ENCODE measurements around the gene RCHY1.
"Not testable (repeated sequence)": the region's sequence is repeated elsewhere in the genome, so short reads cannot be mapped to it uniquely, and the experiment has no call there.

The RCHY1 gene

GRCh38 chr4:75549019-75549418 lies 34.8 kb upstream of the RCHY1 start:
- DNase-seq (ENCODE audit: low read depth): no peak
- no peak overlapping the region for H3K4me3 ChIP-seq (ENCODE audit: low read depth, low read length)
- TF ChIP-seq MYC (IDR thresholded peaks at IDR 0.05; ENCODE audit: low read depth, low read length) (no peak), MAX (IDR thresholded peaks at IDR 0.05; ENCODE audit: low read depth, low read length) (no peak), CTCF (IDR thresholded peaks at IDR 0.05; ENCODE audit: low read depth, low read length) (no peak)

- TF ChIP-seq MAX (IDR thresholded peaks at IDR 0.05; ENCODE audit: low read depth, low read length) (no peak), POLR2A (IDR thresholded peaks at IDR 0.05; ENCODE audit: extremely low read depth, insufficient read length) (no peak), MYC (IDR thresholded peaks at IDR 0.05; ENCODE audit: low read depth, low read length) (no peak), CTCF (IDR thresholded peaks at IDR 0.05; ENCODE audit: low read depth, low read length) (no peak)
- DNase-seq (ENCODE audit: low read depth): peak; percentile 28
- no peak overlapping the region for H3K4me3 ChIP-seq (ENCODE audit: low read depth, low read length)
These were observed 33.6 kb upstream of the RCHY1 start for GRCh38 chr4:75547647-75548387.

GRCh38 chr4:75545526-75545925 lies 31.3 kb upstream of the RCHY1 start:
- TF ChIP-seq MYC (IDR thresholded peaks at IDR 0.05; ENCODE audit: low read depth, low read length) (no peak), CTCF (IDR thresholded peaks at IDR 0.05; ENCODE audit: low read depth, low read length) (no peak), POLR2A (IDR thresholded peaks at IDR 0.05; ENCODE audit: extremely low read depth, insufficient read length) (no peak), MAX (IDR thresholded peaks at IDR 0.05; ENCODE audit: low read depth, low read length) (no peak)
- H3K4me3 ChIP-seq (ENCODE audit: low read depth, low read length): no peak overlapping the region
- no peak for DNase-seq (ENCODE audit: low read depth)

GRCh38 chr4:75544870-75545269 lies 30.7 kb upstream of the RCHY1 start:
- no peak for DNase-seq (ENCODE audit: low read depth)
- TF ChIP-seq POLR2A (IDR thresholded peaks at IDR 0.05; ENCODE audit: extremely low read depth, insufficient read length): no peak
- no peak for TF ChIP-seq MAX (IDR thresholded peaks at IDR 0.05; ENCODE audit: low read depth, low read length)
- no peak for TF ChIP-seq CTCF (IDR thresholded peaks at IDR 0.05; ENCODE audit: low read depth, low read length)
- no peak for TF ChIP-seq MYC (IDR thresholded peaks at IDR 0.05; ENCODE audit: low read depth, low read length)
- H3K4me3 ChIP-seq (ENCODE audit: low read depth, low read length): no peak overlapping the region

GRCh38 chr4:75544220-75544619 lies 30.0 kb upstream of the RCHY1 start:
- not testable (repeated sequence) for H3K4me3 ChIP-seq (ENCODE audit: low read depth, low read length); DNase-seq (ENCODE audit: low read depth)

- DNase-seq (ENCODE audit: low read depth): no peak
- H3K4me3 ChIP-seq (ENCODE audit: low read depth, low read length): no peak overlapping the region
- TF ChIP-seq CTCF (IDR thresholded peaks at IDR 0.05; ENCODE audit: low read depth, low read length) (no peak), MYC (IDR thresholded peaks at IDR 0.05; ENCODE audit: low read depth, low read length) (no peak), MAX (IDR thresholded peaks at IDR 0.05; ENCODE audit: low read depth, low read length) (no peak)
These were observed 28.6 kb upstream of the RCHY1 start for GRCh38 chr4:75542824-75543223.

- H3K4me3 ChIP-seq (ENCODE audit: low read depth, low read length); DNase-seq (ENCODE audit: low read depth): not testable (repeated sequence)
These were observed 23.1 kb upstream of the RCHY1 start for GRCh38 chr4:75537308-75537707.

GRCh38 chr4:75533926-75534325 lies 19.7 kb upstream of the RCHY1 start:
- not testable (repeated sequence) for H3K4me3 ChIP-seq (ENCODE audit: low read depth, low read length); DNase-seq (ENCODE audit: low read depth)

- not testable (repeated sequence) for H3K4me3 ChIP-seq (ENCODE audit: low read depth, low read length)
These were observed 19.2 kb upstream of the RCHY1 start for GRCh38 chr4:75533339-75533887.

GRCh38 chr4:75531536-75532143 lies 17.4 kb upstream of the RCHY1 start:
- H3K4me3 ChIP-seq (ENCODE audit: low read depth, low read length); DNase-seq (ENCODE audit: low read depth): not testable (repeated sequence)

More at GRCh38 chr4:75533339-75533887, 19.2 kb upstream of the RCHY1 start:
- DNase-seq (ENCODE audit: low read depth): not testable (repeated sequence)

Measured in NB4 (cell line).